ENCODE results near the gene ZNF319. TPM values are rescaled to one million over a fixed set of nuclear protein-coding genes. Genes with fewer than 3 reads are reported as not detected.

Gene ZNF319
- total RNA-seq, 1 donor from 2014 or later, result 11.5 TPM

DNA sequence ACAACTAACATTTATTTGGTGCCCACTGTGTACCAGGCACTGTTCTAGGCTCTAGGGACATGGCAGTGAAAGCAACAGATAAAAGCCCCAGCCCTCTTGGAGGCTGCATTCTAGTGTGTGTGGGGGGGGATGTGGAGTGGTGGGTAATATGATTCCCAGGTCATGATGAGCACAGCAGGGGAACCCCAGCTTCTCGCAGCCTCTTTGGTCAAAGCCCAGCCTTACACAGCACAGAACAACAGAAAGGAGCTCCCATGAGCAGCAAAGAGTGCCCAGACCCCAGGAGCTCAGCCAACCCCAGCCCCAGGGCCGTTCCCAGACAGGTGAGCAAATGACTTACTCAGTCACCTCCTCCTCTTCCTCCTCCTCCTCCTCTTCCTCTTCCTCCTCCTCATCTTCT is 51.5 kb downstream of the ZNF319 start:
- Histone ChIP-seq H3K4me2 (ENCODE audit: low read length) (no peak overlapping the region), H3K79me2 (ENCODE audit: insufficient read depth, low read length) (no peaks in the 10 kb centered on the region), H3K27ac (ENCODE audit: low read depth, low read length) (no peak overlapping the region), H2AFZ (ENCODE audit: low read depth, low read length) (no peak overlapping the region), H3K4me3 (ENCODE audit: insufficient read depth, low read depth, low read length) (no peak overlapping the region), H3K9me3 (ENCODE audit: insufficient read depth, low read depth, low read length) (no peaks in the 10 kb centered on the region), H3K9ac (ENCODE audit: low read length) (no peak overlapping the region), H3K4me1 (ENCODE audit: insufficient read depth, low read length) (no peaks in the 10 kb centered on the region), H3K27me3 (ENCODE audit: insufficient read depth, low read length) (peaks cover 17% of the 10 kb centered on the region), H3K36me3 (ENCODE audit: insufficient read depth, low read length) (no peaks in the 10 kb centered on the region), H4K20me1 (ENCODE audit: insufficient read depth, low read length) (no peaks in the 10 kb centered on the region)
- no peaks in the 10 kb centered on the region for H3K9me3 Mint-ChIP-seq (ENCODE audit: unreplicated experiment)
- no peaks in the 10 kb centered on the region for H3K4me1 Mint-ChIP-seq (ENCODE audit: low read depth, unreplicated experiment)
- DNase-seq (ENCODE audit: low read depth), result no peak
- no peak for FAIRE-seq
- H3K27ac Mint-ChIP-seq (ENCODE audit: unreplicated experiment), result no peak overlapping the region
- H3K36me3 Mint-ChIP-seq (ENCODE audit: low read depth, unreplicated experiment), result no peaks in the 10 kb centered on the region
- H3K27me3 Mint-ChIP-seq (ENCODE audit: low read depth, unreplicated experiment), result peaks cover 18% of the 10 kb centered on the region
- TF ChIP-seq EZH2 (IDR thresholded peaks at IDR 0.05; ENCODE audit: insufficient read depth, low read length), result no peak
- TF ChIP-seq, protein P1, sequence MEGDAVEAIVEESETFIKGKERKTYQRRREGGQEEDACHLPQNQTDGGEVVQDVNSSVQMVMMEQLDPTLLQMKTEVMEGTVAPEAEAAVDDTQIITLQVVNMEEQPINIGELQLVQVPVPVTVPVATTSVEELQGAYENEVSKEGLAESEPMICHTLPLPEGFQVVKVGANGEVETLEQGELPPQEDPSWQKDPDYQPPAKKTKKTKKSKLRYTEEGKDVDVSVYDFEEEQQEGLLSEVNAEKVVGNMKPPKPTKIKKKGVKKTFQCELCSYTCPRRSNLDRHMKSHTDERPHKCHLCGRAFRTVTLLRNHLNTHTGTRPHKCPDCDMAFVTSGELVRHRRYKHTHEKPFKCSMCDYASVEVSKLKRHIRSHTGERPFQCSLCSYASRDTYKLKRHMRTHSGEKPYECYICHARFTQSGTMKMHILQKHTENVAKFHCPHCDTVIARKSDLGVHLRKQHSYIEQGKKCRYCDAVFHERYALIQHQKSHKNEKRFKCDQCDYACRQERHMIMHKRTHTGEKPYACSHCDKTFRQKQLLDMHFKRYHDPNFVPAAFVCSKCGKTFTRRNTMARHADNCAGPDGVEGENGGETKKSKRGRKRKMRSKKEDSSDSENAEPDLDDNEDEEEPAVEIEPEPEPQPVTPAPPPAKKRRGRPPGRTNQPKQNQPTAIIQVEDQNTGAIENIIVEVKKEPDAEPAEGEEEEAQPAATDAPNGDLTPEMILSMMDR (IDR thresholded peaks at IDR 0.05; ENCODE audit: insufficient read depth, low read depth, low read length), result no peak
- no peak overlapping the region for H3K4me3 Mint-ChIP-seq (ENCODE audit: unreplicated experiment)

DNA sequence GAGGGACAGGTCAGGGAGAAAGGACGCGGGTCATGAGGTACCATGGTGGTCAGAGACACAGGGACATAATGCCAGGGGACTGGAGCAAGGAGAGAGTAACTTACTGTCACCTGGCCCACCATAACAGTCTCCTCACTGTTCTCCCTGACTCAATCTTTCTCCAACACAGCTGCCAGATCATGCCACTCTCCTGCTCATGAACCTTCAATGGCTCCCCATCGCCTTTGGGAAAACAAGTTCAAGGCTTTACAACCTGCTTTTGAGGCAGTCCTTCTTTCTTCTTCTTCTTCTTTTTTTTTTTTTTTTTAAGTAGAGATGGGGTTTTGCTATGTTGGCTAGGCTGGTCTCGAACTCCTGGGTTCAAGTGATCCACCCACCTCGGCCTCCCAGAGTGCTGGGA is 52.4 kb downstream of the ZNF319 start:
- Mint-ChIP-seq H3K4me3 (ENCODE audit: unreplicated experiment) (no peak overlapping the region), H3K27me3 (ENCODE audit: low read depth, unreplicated experiment) (peaks cover 12% of the 10 kb centered on the region), H3K27ac (ENCODE audit: unreplicated experiment) (no peak overlapping the region), H3K4me1 (ENCODE audit: low read depth, unreplicated experiment) (no peaks in the 10 kb centered on the region), H3K9me3 (ENCODE audit: unreplicated experiment) (no peaks in the 10 kb centered on the region), H3K36me3 (ENCODE audit: low read depth, unreplicated experiment) (no peaks in the 10 kb centered on the region)
- Histone ChIP-seq H3K4me2 (ENCODE audit: low read length) (no peak overlapping the region), H3K4me1 (ENCODE audit: insufficient read depth, low read length) (no peaks in the 10 kb centered on the region), H3K27ac (ENCODE audit: low read depth, low read length) (no peak overlapping the region), H3K79me2 (ENCODE audit: insufficient read depth, low read length) (no peaks in the 10 kb centered on the region), H3K9me3 (ENCODE audit: insufficient read depth, low read depth, low read length) (no peaks in the 10 kb centered on the region), H3K9ac (ENCODE audit: low read length) (no peak overlapping the region), H3K4me3 (ENCODE audit: insufficient read depth, low read depth, low read length) (no peak overlapping the region), H2AFZ (ENCODE audit: low read depth, low read length) (no peak overlapping the region), H3K27me3 (ENCODE audit: insufficient read depth, low read length) (peaks cover 15% of the 10 kb centered on the region), H3K36me3 (ENCODE audit: insufficient read depth, low read length) (no peaks in the 10 kb centered on the region), H4K20me1 (ENCODE audit: insufficient read depth, low read length) (no peaks in the 10 kb centered on the region)
- FAIRE-seq (no peak), DNase-seq (ENCODE audit: low read depth) (no peak)
- TF ChIP-seq, protein P1 (IDR thresholded peaks at IDR 0.05; ENCODE audit: insufficient read depth, low read depth, low read length), result no peak
- TF ChIP-seq EZH2 (IDR thresholded peaks at IDR 0.05; ENCODE audit: insufficient read depth, low read length), result no peak

DNA sequence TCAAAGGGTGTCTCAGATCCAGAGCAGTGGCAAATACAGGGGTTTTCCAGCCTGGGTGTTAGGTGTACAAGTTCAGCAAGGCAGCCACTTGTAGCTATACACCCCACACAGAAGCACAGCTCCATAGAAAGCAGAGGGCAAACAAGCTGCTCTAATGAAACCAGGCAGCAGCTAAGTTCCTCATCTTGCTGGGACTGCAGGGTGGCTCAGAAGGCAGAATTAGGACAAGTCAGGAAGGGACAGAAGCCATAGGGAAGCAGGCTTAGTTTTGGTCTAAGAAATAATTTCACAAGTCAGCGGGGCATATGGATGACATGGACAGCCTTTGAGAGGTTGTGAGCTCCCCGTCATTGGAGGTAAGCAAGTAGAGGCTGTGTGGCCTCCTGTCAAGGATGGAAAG is 53.2 kb downstream of the ZNF319 start:
- no peaks in the 10 kb centered on the region for H3K9me3 Mint-ChIP-seq (ENCODE audit: unreplicated experiment)
- no peak for DNase-seq (ENCODE audit: low read depth)
- H3K4me3 Mint-ChIP-seq (ENCODE audit: unreplicated experiment), result no peak overlapping the region
- no peak overlapping the region for H3K4me2 ChIP-seq (ENCODE audit: low read length)
- H3K4me3 ChIP-seq (ENCODE audit: insufficient read depth, low read depth, low read length), result no peak overlapping the region
- no peaks in the 10 kb centered on the region for H3K79me2 ChIP-seq (ENCODE audit: insufficient read depth, low read length)
- no peaks in the 10 kb centered on the region for H4K20me1 ChIP-seq (ENCODE audit: insufficient read depth, low read length)
- H3K4me1 ChIP-seq (ENCODE audit: insufficient read depth, low read length), result no peaks in the 10 kb centered on the region
- H3K27me3 ChIP-seq (ENCODE audit: insufficient read depth, low read length), result peaks cover 15% of the 10 kb centered on the region
- H3K4me1 Mint-ChIP-seq (ENCODE audit: low read depth, unreplicated experiment), result no peaks in the 10 kb centered on the region
- TF ChIP-seq, protein P1 (IDR thresholded peaks at IDR 0.05; ENCODE audit: insufficient read depth, low read depth, low read length), result no peak
- TF ChIP-seq EZH2 (IDR thresholded peaks at IDR 0.05; ENCODE audit: insufficient read depth, low read length), result no peak
- no peak for FAIRE-seq
- H3K36me3 ChIP-seq (ENCODE audit: insufficient read depth, low read length), result no peaks in the 10 kb centered on the region
- no peak overlapping the region for H2AFZ ChIP-seq (ENCODE audit: low read depth, low read length)
- no peak overlapping the region for H3K9ac ChIP-seq (ENCODE audit: low read length)
- no peak overlapping the region for H3K27ac ChIP-seq (ENCODE audit: low read depth, low read length)
- H3K36me3 Mint-ChIP-seq (ENCODE audit: low read depth, unreplicated experiment), result no peaks in the 10 kb centered on the region
- H3K27ac Mint-ChIP-seq (ENCODE audit: unreplicated experiment), result no peak overlapping the region
- peaks cover 12% of the 10 kb centered on the region for H3K27me3 Mint-ChIP-seq (ENCODE audit: low read depth, unreplicated experiment)
- H3K9me3 ChIP-seq (ENCODE audit: insufficient read depth, low read depth, low read length), result no peaks in the 10 kb centered on the region

All from astrocyte (in vitro differentiated cells and primary cell).